Left renal pelvis (tissue), 4 donors: Measurements from ENCODE around the gene CYP27A1. TPM values are rescaled to one million over a fixed set of nuclear protein-coding genes. Genes with fewer than 3 reads are reported as not detected.

Source experiments
- DNase-seq, 4 donors: peaks; one replicate each; pipeline ENCODE4 v3.0.0-alpha.2; 2013; ENCODE audit warnings: low read depth in 4 of 4, low spot score in 3 of 4
- polyA plus RNA-seq, 4 donors: library from polyadenylated mRNA; unstranded; fragments of 120-200 nt; gene quantifications; one replicate each; pipeline ENCODE4 v1.2.1, GENCODE V29; 2013; ENCODE audit not compliant: insufficient read length in 4 of 4

CYP27A1 gene
- polyA plus RNA-seq: 10 to 100 TPM; 10.6 to 52.6 (median 42.3) TPM

DNA sequence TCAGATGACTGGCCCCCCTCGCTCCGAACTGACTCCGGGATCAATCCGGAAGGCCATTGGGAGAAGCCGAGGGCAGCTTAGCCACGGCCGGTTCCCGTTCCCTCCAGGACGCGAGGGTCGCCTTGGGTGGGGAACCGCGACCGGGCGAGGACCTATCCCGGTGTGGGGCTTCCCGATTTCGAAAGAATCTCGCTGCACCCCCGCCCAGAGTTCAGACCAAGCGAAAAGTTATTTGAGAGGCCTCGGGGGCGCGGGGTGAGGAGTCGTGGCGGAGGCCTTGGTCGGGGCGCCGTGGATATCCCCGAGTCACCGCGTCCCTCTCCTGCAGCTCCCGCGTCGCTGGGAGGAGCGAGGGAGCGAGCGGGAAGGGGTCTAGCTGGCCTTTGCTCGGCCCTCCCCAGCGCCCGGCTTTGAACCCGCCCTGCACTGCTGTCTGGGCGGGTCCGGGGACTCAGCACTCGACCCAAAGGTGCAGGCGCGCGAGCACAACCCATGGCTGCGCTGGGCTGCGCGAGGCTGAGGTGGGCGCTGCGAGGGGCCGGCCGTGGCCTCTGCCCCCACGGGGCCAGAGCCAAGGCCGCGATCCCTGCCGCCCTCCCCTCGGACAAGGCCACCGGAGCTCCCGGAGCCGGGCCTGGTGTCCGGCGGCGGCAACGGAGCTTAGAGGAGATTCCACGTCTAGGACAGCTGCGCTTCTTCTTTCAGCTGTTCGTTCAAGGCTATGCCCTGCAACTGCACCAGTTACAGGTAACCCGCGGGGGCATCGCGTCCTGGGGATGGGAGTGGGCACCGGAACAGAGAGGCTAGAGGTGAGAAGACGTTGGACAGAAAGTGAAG is at the start of gene CYP27A1:
Gene CYP27A1, plus strand, starts transcription at position 457 of the 837 bp plus-strand sequence. Its CDS starts 36 bp downstream, at position 493.
- DNase-seq: no peak

DNA sequence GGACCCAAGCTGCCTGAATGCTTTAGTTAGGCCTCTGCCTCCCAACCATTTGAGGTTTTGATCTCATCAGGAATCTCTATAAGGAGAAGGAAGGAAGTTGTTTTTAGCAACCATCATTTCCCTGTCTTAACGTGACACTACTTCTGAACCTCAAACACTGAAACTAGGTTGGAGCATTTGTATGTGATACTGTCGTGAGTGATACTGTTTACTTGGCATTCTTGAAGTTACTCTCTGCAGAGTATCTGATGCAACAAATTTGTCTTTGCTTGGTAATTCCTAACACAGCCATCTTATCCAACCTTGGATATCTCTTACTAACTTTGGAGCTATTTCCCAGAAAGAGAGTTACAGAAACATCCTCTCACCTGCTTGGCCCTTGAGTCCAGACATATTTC is 49.2 kb upstream of the CYP27A1 start:
- DNase-seq: no peak

DNA sequence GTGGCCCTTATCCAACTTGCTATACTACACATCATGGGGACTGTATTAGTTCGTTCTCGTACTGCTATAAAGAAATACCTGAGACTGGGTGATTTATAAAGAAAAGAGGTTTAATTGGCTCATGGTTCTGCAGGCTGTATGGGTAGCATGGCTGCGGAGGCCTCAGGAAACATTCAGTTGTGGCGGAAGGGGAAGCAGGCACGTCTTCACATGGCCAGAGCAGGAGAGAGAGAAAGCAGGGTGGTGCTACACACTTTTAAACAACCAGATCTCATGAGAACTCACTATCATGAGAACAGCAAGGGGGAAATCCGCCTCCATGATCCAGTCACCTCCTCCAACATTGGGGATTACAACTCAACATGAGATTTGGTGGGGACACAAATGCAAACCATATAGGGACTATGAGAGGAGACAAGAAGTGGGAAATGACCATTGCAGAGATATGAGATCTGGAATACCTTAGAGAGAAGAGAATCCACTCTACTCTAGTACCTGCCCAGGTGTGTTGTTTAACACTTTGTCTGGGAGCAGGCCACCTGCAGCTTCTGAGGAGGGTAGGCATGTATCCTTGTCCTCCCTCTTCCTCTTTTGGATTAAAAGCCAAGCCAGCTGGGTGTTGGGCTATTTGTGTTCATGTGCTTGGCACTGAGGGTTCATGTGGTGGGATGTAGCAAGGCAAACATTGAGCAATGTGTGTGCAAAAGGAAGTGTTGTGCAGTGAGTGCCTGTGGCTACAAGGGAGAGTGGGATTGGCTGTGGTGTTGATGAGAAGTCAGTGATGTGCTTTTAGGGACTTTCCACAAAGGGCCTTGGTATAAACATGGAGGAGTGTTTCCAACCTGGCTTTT is 48.6 kb upstream of the CYP27A1 start:
- DNase-seq: no peak

GRCh38 chr2:218734190-218734975 is 47.6 kb upstream of the CYP27A1 start:
- DNase-seq: no peak

GRCh38 chr2:218736531-218736930 is 45.4 kb upstream of the CYP27A1 start:
- no peak for DNase-seq

- DNase-seq: no peak
These were observed 38.9 kb upstream of the CYP27A1 start for GRCh38 chr2:218743068-218743467.

DNA sequence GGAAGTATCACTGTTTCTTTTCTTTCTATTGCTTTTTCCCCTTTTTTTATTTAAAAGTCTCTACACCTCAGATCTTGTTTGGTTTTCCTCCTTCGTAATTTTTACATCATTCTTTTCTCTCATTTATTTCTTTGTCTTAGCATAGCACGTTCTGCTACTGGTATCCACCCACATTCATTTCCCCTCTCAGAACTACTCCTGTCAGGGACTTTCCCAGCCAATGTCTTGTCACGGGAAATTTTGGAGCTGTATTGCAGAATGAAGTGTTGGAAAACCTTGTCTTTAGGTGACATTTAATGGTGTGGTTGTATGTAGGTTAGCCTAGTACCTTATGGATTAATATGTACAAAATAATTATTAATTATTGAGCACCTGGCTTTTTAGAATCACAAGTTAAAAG is 37.3 kb upstream of the CYP27A1 start:
- DNase-seq: no peak

GRCh38 chr2:218745160-218745558 is 36.8 kb upstream of the CYP27A1 start:
- no peak for DNase-seq

DNA sequence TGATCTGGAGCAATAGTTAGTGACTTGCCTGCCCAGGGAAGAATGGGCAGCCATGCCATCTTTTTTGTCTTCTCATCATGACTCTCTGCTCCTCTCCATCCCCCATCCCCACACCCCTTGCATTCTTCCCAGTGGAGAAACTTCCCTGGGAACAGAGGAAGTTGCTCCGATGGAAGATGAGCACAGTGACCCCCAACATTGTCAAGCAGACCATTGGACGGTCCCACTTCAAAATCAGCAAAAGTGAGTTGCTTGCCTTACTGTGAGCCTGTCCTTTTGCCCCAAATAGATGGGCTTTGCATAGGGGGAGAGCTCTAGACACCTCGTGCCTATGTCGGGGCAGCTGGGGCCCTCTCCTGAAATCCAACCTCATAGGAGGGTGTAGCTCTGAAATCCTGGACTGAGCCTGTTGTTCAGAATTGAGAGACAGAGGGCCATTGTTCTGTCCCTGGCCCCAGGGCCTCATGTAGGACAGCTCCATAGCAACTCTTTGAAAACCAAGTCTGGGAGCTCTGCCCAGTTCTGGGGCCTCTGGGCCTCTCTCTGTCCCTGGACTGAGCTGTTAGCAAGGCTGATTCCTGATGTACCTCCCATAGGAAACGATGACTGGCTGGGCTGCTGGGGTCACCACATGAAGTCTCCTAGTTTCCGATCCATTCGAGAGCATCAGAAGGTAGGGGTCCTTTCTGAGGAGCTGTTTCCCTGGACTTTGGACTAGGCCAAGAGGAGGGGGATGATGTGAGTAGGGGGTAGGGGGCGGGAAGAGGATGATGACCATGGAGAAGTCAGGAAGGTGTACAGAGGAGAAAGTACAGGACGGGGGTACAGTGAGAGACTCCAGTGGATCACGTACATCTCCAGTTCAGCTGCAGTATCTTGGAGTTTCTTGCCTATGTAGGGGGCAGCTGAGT is 36.1 kb upstream of the CYP27A1 start:
- DNase-seq: no peak

- DNase-seq: no peak
These were observed 35.5 kb upstream of the CYP27A1 start for GRCh38 chr2:218746470-218746795.

DNA sequence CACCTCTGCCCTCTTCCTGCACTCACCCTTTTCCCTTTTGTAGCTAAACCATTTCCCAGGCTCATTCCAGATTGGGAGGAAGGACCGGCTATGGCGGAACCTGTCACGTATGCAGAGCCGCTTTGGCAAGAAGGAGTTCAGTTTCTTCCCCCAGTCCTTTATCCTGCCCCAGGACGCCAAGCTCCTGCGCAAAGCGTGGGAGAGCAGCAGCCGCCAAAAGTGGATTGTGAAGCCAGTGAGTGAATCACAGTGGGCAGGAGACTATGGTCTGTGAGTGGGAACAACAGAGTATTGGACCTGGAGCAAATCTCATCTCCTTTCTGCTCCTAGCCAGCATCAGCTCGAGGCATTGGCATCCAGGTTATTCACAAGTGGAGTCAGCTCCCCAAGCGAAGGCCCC is 35.0 kb upstream of the CYP27A1 start:
- DNase-seq: no peak

- DNase-seq: no peak
These were observed 33.1 kb upstream of the CYP27A1 start for GRCh38 chr2:218748741-218749441.

DNA sequence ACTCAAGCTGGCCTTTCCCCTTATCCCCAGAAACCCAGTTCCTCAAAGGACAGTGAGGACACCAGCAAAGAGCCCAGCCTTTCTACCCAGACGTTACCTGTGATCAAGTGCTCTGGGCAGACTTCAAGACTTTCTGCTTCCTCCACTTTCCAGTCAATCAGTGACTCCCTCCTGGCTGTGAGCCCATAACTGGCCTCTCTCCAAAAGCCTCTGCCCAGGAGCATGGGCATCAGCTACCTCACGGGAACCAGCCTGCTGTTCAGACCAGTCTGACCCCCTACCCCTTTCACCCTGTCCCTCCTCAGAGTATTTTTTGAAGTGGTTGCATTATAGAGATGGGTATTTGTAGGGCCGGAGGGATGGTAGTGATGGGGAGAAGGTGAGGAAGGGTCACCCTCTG is 27.7 kb upstream of the CYP27A1 start:
- DNase-seq: no peak

DNA sequence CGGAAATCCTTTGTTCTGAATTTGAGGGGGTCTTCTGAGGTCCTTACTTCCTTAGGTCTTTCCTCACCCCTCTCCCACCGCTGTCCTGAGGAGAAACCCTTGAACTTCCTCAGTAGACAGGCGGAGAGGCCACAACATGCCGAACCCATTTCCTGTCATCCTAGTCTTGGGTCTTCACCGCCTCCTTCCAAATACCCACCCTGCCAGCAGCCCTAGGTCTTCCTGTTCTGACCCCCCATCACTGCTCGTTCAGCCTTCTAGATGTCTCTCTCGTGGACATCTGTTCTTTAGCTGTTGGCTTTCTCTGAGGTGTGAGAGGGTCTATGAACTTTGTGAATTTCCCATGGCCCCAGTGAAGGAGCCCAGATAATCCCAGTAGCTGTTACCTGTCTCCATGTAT is 27.2 kb upstream of the CYP27A1 start:
- DNase-seq: no peak

DNA sequence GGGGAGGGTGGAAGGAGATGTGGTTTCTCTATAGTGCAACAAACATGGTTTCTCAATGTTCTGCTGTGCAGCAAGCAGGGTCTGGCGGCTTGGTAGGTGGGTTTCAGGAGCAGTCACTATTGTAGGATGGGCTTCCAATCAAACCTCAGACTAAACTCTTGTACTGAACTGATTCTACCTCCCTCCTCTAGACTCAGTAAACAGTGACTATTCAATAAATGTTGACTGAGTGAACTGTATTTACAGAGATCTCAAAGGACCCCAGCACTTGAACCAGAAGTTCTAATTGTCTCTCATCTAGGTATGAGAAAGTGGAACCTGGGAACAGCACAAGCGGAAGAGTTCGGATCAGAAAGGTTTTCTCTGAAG is 26.8 kb upstream of the CYP27A1 start:
- DNase-seq: no peak

GRCh38 chr2:218755567-218756404 is 26.2 kb upstream of the CYP27A1 start:
- DNase-seq: no peak

DNA sequence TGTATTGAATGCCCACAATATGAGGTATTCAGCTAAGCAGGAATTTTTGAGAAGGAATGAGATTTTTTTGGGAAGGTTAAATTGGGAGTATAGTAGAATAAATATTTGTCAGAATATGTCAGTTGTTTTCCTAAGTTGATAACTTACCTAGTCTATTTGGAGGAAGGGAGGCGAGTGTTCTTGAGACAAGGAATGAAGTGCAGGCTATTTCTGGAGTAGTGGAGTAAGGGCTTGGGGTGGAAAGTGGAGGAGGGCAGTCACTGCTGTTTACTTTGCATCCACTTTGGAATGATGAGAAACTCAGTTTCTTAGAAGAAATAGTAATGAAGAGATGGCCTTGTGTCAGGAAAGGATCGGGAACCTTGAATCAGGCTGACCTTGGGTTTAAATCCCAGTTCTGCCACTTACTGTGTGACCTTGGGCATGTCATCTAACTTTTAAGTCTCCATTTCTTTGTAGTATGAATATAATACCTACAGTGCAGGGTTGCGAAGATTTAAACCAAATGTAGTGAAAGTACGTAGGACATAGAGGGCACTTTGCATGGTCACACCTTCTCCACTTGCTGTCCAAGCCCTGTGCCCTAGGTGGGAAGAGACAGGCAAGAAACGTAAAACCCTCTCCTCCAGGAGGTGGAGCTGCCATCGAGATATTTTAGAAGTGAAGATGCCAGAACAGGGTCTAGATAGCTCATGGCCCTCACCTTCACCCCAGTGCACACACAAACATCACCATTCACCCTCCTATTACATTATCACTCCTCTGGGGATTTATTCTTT is 25.2 kb upstream of the CYP27A1 start:
- no peak for DNase-seq

DNA sequence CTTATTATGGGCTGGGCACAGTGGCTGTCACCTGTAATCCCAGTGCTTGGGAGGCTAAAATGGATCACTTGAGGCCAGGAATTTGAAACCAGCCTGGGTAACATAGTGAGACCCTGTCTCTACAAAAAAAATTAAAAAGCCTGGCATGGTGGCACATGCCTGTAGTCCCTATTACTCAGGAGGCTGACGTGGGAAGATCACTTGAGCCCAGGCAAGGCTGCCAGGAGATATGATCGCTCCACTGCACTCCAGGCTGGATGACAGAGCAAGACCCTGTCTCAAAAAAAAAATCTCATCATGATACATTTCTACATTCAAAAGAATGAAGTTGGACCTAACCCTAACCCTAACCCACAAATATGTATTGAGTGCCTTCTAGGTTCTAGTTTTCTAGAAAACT is 20.2 kb upstream of the CYP27A1 start:
- DNase-seq: no peak
